ENCODE data around the gene ATCAY.

- no peak for TF ChIP-seq CTCF (IDR thresholded peaks at IDR 0.05)
- no peak for TF ChIP-seq POLR2AphosphoS5 (IDR thresholded peaks at IDR 0.05)
- TF ChIP-seq POLR2A (IDR thresholded peaks at IDR 0.05), result no peak
- no peak for TF ChIP-seq EP300 (IDR thresholded peaks at IDR 0.05)
Observed at GRCh38 chr19:3959766-3960131, 79.3 kb downstream of the ATCAY start.

Measured in suprapubic skin (tissue), 4 donors.